ENCODE results near the gene EHBP1L1.

Gene EHBP1L1

GRCh38 chr11:65547446-65548125 lies 28.3 kb upstream of the EHBP1L1 start:
- DNase-seq = no peak

DNA sequence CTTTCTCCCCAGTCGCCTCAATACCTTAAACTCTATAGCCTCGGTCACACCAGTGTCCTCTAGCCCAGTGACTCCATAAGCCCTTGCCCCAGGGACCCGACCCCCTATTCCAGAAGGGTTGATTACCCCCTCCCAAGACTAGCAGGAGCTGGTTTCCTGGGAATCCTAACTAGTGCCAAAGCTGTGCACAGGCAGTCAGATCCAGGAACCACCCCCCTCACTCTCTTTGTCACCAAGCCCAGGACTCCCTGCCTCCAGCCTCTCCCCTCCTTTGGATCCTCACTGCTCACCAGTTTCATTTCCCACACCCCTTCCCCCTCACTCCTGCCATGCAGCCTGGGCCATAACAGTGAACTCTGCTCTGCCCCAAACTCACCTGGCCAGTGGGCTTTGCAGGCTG lies 27.5 kb upstream of the EHBP1L1 start:
- DNase-seq = no peak

- no peak for DNase-seq
Measured at GRCh38 chr11:65549096-65549495, 26.8 kb upstream of the EHBP1L1 start.

DNA sequence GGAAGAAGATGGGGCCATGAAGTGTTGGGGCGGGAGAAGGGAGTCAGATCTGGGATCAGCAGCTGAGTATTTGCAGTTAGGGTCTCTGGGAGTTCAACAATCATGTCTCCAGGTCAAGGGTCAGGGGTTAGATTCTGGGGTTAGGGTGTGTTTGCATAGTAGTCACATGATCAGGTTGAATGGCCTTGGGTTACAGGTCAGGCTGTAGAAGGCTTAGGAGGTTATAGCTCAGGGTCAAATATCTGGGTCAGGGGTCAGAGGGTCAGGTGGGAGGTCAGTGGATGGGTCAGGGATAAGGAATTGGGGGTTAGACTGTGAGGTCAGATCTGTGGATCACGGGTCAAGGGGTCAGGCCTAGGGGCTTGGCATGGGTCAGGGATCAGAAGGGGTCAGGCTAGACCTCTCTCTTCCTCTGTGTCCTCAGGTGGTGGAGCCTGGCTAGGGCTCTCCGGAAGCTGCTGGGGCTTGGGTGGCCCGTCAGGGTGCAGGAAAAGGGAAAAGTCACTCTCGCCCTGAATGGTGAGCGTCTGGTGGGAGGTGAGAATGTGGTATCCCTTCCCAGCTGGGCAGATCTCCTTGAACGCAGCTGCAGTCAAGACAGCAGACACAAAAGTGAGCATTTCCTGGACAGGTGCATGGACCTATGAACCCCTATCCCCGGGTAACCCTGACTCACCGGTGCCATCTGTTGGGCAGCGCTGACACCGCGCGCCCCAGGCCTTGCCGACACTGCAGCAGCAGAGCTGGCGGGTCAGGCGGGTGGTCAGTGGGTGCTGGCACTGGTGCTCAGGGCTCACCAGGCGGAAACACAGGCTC lies 24.1 kb upstream of the EHBP1L1 start:
- DNase-seq = peak; percentile 59

DNA sequence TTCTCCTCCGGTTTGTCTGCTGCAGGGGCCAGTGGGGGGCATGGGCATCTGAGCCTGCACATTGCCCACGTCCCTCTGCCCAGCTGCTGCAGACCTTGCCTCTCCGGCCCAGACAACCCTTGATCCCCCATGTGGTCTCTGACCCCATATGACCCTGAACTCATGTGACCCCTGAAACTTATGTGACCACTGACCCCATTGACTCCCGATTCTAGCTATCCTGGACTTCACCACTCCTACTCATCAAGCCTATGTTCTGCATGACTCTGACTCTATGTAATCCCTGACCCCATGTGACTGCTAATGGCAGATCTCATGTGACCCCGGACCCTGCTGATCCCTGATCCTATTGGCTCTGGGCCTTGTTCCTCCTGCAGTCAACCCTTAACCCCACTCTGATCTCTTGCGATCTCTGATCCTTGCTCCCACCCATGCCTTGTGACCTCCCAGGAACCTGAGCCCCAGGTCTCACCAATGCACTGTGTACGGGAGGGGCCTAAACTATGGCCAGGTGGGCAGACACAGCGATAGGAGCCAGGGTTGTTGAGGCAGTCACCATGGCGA lies 23.4 kb upstream of the EHBP1L1 start:
- DNase-seq = no peak

GRCh38 chr11:65553301-65554001 lies 22.4 kb upstream of the EHBP1L1 start:
- DNase-seq = peak; percentile 59

DNA sequence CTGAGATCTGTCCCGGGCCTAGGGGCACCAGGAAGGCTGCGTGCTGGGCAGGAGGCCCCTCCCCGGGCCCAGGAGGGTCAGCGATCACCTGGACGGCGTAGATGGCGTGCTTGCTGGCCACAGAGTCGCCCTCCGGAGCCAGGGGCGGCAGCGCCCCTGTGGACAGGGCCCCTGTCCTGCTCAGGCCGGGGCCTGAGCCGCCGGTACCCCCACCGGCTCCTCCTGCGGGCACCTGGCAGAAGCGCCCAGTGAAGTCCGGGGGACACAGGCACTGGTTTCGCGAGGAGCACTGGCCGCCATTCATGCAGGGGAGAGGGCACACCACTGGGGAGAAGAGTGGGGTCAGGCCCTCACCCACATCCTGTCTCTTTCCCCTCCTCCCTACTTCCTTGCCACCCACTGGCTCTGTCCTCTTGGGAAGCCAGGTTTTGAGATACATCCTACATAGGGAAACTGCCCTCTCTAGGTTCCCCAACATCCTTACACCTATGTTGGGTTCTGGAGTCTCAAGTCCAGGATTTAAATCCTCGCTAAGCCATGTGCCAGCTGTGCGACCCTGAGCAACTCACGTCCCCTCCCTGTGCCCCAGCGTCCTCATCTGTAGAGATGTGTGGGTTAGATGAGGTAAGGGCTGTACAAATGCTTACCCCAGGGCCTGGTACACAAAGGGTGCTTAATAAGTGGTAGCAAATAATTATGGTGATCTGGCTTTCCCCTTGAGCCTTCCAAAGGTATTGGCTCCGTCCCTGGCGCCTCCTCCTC lies 21.6 kb upstream of the EHBP1L1 start:
- no peak for DNase-seq

- no peak for DNase-seq
Measured at GRCh38 chr11:65554842-65555430, 20.9 kb upstream of the EHBP1L1 start.

GRCh38 chr11:65555693-65556231 lies 20.1 kb upstream of the EHBP1L1 start:
- peak; percentile 78 for DNase-seq

GRCh38 chr11:65556470-65557279 lies 19.2 kb upstream of the EHBP1L1 start:
- DNase-seq = no peak

- DNase-seq = no peak
Measured at GRCh38 chr11:65557280-65558001, 18.4 kb upstream of the EHBP1L1 start.

DNA sequence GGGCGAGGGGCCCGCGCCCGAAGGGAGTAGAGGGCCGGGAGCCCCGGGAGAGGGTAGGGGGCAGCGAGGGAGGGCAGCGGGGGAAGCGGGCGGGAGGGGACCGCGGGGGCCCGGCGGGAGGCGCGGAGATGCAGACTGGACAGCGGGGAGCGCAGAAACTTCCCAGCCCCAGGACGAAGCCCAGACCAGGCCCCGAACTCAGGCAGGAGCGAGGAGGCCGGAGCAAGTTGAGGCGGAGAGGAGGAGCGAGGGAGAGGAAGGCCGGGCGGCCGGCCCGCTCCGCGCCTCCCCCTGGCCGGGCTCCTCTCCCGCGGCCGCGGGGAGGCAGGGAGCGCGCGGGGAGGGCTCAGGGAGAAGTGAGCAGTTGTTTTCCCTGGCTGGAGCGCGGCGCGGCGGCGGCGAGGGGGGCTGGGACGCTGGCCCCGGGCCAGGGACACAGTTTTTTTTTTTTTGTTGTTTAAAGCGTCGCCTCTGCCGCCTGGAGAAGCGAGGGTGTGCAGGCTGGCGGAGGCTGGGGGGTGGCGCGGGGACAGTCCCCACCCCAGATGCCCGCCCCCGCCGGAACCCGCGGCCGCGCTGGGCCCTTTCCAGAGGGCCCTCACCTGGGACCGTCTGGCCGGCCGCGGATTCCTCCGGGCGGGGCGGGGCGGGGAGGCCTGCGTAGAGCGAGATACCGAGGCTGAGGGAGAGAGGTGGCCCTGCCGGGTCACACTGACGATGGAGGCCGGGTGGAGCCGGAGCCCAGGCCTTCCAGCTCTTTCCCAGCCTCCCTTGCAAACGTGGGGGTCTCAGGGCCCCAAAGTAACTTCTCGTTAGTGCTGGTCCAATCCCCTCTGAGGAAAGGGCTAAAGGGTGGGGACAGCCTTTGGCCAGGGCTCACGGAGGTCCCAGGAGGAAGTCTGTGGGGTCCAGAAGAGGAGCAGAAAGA lies 17.6 kb upstream of the EHBP1L1 start, which contains the start of gene LTBP3:
LTBP3 (minus strand) TSS at position 358 of the 928 bp plus-strand sequence. CDS start 400 bp downstream, outside the sequence.
- DNase-seq = peak; percentile 39

DNA sequence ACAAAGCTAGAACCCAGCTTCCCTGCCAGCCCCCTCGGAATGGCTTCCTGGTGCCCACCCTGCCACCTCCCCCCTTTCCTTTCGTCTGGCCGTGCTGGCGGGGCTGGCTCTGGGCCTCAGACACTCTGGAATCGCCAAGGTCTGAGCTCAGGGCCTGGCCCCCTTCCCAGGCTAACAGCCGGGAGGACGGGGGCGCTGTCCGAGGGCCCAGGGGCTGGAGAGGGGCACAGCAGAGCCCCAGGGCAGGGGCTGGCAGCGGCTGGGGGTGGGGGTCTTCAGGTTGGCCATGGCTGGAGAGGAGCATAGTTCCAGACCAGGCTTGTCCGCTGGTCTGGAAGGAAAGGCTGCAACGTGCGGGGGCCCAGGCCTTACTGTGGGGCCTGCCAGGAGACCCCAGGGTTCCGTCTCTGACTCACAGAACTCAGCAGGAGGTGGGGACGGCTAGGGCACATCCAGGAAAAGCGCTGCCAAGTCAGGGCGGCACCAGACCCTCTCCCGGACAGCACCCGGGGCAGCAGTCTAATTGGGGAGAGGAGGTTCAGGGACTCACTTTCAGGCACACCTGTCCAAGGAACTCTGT lies 16.8 kb upstream of the EHBP1L1 start:
- DNase-seq = no peak

DNA sequence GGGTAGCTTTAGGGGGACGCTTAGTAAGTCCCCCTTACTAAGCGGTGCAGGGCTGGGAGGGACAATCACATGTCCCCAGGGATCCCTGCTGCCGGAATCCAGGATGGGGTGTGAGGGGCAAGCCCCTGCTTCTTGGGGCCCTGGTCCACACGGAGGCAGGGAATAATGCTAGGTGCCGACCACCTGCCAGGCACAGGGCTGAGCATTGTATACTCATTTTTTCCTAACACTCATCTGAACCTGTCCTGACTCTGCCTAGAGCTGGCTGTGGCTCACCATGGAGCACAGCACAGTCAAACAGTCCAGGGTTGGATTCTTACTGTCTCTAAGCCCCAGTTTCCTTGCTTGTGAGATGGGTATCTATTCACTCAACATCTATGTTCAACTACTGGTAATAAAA lies 16.3 kb upstream of the EHBP1L1 start:
- no peak for DNase-seq

GRCh38 chr11:65559951-65560537 lies 15.8 kb upstream of the EHBP1L1 start:
- DNase-seq = no peak

DNA sequence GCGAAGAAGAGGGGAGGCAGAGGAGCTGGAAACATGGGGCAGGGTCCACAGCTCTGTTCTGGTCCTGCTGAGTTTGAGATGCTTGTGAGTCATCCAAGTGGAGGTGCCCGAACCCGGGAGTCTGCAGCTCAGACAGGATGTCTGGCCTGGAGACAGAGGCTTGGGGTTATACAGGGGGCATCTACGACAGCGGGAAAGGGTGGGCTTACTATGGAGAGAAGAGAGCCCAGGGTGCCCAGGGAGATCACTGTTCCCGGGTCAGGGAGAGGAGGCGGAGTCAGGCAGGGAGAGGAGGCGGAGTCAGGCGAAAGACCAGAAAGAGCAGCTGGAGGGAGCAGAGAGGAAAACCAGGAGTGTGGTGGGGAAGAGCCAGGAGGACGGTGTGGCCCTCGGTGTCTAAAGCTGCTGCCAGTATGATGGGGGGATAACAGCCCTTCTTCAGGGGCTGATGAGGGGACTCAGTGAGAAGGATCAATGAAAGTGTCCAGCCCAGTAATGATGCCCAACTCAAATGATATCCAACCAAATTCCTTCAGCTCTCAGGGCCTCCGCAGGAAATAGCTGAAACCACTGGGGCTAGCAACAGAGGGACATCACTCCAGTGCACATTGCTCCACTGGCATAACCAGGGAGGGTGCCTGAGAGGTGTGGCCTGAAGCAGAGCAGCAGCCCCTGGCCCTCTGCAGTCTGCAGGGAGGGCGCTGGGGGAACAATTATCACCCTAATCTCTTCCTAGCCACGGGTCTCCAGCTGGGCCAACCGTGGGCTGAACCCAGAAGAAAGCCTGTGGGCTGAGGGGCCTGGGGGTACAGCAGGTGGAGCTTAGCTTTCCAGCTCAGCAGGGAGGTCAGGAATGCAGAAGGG lies 15.1 kb upstream of the EHBP1L1 start:
- no peak for DNase-seq

GRCh38 chr11:65562020-65562419 lies 13.8 kb upstream of the EHBP1L1 start:
- DNase-seq = no peak
